Amniotic epithelial cell (primary cell): ENCODE measurements around the gene C2orf42.
"Not testable (repeated sequence)": the region's sequence is repeated elsewhere in the genome, so short reads cannot be mapped to it uniquely, and the experiment has no call there.

Experiments used
- DNase-seq: peaks from one replicate; pipeline ENCODE4 v3.0.0-alpha.2; 2010; ENCODE audit warnings: low read depth

C2orf42 gene

DNA sequence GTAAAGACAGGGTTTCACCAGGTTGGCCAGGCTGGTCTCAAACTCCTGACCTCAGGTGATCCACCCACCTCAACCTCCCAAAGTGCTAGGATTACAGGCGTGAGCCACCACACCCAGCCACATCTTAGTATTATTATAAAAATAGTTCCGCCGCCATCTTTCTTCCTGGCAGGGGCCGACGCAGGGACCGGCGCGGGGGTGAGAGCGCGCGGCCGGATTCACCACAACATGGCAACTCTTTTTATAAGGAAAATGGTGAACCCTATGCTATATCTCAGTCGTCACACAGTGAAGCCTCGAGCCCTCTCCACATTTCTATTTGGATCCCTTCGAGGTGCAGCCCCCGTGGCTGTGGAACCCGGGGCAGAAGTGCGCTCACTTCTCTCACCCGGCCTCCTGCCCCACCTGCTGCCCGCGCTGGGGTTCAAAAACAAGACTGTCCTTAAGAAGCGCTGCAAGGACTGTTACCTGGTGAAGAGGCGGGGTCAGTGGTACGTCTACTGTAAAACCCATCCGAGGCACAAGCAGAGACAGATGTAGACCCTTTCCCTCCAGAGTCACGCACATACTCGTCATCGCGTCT lies 88.4 kb downstream of the C2orf42 start:
- not testable (repeated sequence) for DNase-seq

- DNase-seq: not testable (repeated sequence)
Measured at GRCh38 chr2:70101686-70102085, 89.1 kb downstream of the C2orf42 start.

- no peak for DNase-seq
Measured at GRCh38 chr2:70101174-70101573, 89.6 kb downstream of the C2orf42 start.
